NT2/D1 (cell line): Measurements from ENCODE around the gene APOD.

ENCODE experiments used
- DNase-seq: peaks from one replicate; pipeline ENCODE4 v3.0.0-alpha.2; 2011; ENCODE audit warnings: low read depth, low spot score
- H3K27me3 ChIP-seq: 2 replicates; pipeline ENCODE4 v1.6.0; 2011; ENCODE audit warnings: mild to moderate bottlenecking; ENCODE audit not compliant: insufficient read length, insufficient read depth
- H3K36me3 ChIP-seq: 2 replicates; pipeline ENCODE4 v1.6.1; 2011; ENCODE audit warnings: mild to moderate bottlenecking, low read length, mixed read lengths; ENCODE audit not compliant: insufficient read depth, insufficient read length
- H3K4me1 ChIP-seq: 2 replicates; pipeline ENCODE4 v1.5.1; 2011; ENCODE audit not compliant: insufficient read depth, insufficient read length
- H3K4me3 ChIP-seq: 2 replicates; pipeline ENCODE4 v1.5.1; 2011; ENCODE audit warnings: low read depth; ENCODE audit not compliant: insufficient read length
- H3K9ac ChIP-seq: 2 replicates; pipeline ENCODE4 v1.6.0; 2011; ENCODE audit warnings: low read depth; ENCODE audit not compliant: insufficient read length
- H3K9me3 ChIP-seq: 2 replicates; pipeline ENCODE4 v1.5.1; 2011; ENCODE audit warnings: mild to moderate bottlenecking, low read length; ENCODE audit not compliant: insufficient read depth
- SUZ12 ChIP-seq: IDR thresholded peaks from 2 replicates; pipeline ENCODE4 v1.6.1; 2011; ENCODE audit not compliant: insufficient read length, insufficient read depth; ENCODE audit errors: extremely low read depth
- YY1 ChIP-seq: IDR thresholded peaks from 2 replicates; pipeline ENCODE4 v1.6.1; 2011; ENCODE audit not compliant: insufficient read length, insufficient read depth
- ZNF274 ChIP-seq: IDR thresholded peaks from 2 replicates; pipeline ENCODE4 v1.6.1; 2011; ENCODE audit warnings: mild to moderate bottlenecking, low read depth, low read length

The APOD gene

DNA sequence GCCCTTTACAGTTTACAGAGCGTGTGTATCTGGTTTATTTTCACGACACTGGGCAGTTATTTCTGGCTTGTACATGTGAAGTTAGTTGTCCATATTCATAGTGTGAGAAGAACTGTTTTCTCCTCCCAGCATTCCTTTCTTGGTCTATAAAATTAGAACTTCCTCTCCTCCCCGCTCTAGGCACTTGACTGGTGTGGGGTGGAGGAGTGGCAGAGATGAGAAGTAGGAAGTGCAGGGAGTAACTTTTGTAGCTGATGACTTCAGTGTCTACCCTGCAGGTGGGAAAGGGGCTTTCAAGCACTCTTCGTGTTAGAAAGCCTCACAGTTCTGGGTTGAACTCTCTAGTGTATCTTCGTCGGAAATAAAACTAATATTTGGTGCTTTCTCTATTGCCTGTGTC, 13.4 kb downstream of the APOD start:
- Histone ChIP-seq H3K36me3 (no peaks in the 10 kb centered on the region), H3K9ac (no peak overlapping the region), H3K9me3 (0 out of 2 replicates have a peak, but pooled peaks cover 7% of the 10 kb centered on the region), H3K27me3 (no peaks in the 10 kb centered on the region), H3K4me1 (peaks cover 10% of the 10 kb centered on the region), H3K4me3 (no peak overlapping the region)
- TF ChIP-seq ZNF274: no peak
- TF ChIP-seq YY1: no peak
- no peak for TF ChIP-seq SUZ12
- DNase-seq: no peak

DNA sequence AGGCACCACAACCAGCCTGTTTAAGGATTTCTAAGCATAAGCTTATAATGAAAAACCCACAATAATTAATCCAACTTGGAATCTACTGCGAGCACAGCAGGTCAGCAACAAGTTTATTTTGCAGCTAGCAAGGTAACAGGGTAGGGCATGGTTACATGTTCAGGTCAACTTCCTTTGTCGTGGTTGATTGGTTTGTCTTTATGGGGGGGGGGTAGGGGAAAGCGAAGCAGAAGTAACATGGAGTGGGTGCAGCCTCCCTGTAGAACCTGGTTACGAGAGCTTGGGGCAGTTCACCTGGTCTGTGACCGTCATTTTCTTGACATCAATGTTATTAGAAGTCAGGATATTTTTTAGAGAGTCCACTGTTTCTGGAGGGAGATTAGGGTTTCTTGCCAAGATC, 15.1 kb downstream of the APOD start:
- Histone ChIP-seq H3K4me3 (no peak overlapping the region), H3K36me3 (no peaks in the 10 kb centered on the region), H3K4me1 (peaks cover 2% of the 10 kb centered on the region), H3K9ac (no peak overlapping the region), H3K9me3 (0 out of 2 replicates have a peak, but pooled peaks cover 3% of the 10 kb centered on the region), H3K27me3 (no peaks in the 10 kb centered on the region)
- TF ChIP-seq SUZ12 (no peak), YY1 (no peak), ZNF274 (no peak)
- DNase-seq: no peak

DNA sequence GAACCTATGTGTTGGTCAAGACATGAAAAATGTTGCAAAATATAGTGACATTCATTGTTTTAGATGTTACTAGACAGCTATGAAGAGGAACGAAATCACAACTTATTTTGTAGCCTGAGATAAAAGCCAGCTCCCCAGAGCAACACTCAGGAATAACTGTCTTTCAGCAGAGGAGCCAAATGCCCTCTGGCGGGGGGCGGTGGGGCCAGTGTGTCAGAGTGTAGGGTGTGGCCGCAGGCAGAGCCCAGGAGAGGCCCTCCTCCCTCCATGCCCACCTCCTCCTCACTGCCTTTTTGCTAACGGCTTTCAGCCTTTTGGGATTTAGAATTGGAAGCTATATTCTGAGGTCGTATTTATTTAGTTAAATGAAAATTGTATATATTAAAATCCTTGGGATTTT, 16.9 kb downstream of the APOD start:
- no peaks in the 10 kb centered on the region for H3K36me3 ChIP-seq
- no peak for DNase-seq
- no peaks in the 10 kb centered on the region for H3K27me3 ChIP-seq
- TF ChIP-seq YY1: no peak
- no peak for TF ChIP-seq ZNF274
- no peak for TF ChIP-seq SUZ12
- H3K9me3 ChIP-seq: no peaks in the 10 kb centered on the region
- no peak overlapping the region for H3K4me3 ChIP-seq
- H3K9ac ChIP-seq: no peak overlapping the region
- H3K4me1 ChIP-seq: no peaks in the 10 kb centered on the region

DNA sequence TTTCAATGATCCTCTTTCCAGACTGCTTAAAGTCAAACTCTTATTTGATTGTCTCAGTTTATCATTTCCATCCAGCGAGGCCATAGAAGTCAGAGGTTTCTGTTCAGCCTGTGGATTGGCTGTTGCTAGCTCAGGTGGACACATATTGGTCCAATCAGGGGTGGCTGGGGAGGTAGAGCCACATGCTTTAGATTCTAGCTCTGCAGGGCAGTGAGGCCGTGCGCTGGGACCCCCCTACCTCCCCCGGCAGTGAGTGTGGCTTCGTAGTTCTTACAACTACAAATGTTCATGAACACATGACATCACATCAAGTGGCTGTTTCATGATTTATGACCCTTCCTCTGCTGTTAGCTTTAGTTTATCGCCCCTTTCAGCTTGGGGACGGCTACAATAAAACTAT, 18.0 kb downstream of the APOD start:
- Histone ChIP-seq H3K9ac (no peak overlapping the region), H3K27me3 (no peaks in the 10 kb centered on the region), H3K36me3 (no peaks in the 10 kb centered on the region), H3K4me1 (no peaks in the 10 kb centered on the region), H3K4me3 (no peak overlapping the region), H3K9me3 (no peaks in the 10 kb centered on the region)
- TF ChIP-seq SUZ12 (no peak), YY1 (no peak), ZNF274 (no peak)
- DNase-seq: no peak

DNA sequence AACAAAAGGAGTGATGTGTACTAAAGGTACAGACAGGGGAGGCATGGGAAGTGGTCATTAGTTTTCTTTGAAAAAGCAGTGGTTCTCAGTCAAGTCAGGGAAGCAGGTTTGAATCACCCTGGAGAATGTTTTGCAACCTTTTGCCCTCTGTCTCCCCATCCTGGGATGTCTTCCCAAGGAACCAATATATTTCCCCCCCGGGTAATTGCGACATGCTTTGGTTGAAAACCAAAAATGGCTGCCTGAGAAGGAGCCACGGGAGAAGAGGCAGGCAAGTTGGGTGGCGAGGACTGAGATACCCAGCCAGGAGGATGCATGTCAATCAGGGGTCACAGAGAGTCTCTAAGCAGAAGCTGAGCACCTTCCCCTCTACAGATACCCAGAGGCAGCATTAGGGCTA, 20.4 kb downstream of the APOD start:
- Histone ChIP-seq H3K4me3 (no peak overlapping the region), H3K27me3 (no peaks in the 10 kb centered on the region), H3K36me3 (no peaks in the 10 kb centered on the region), H3K4me1 (no peaks in the 10 kb centered on the region), H3K9me3 (no peaks in the 10 kb centered on the region), H3K9ac (no peak overlapping the region)
- DNase-seq: no peak
- no peak for TF ChIP-seq SUZ12
- no peak for TF ChIP-seq YY1
- no peak for TF ChIP-seq ZNF274

DNA sequence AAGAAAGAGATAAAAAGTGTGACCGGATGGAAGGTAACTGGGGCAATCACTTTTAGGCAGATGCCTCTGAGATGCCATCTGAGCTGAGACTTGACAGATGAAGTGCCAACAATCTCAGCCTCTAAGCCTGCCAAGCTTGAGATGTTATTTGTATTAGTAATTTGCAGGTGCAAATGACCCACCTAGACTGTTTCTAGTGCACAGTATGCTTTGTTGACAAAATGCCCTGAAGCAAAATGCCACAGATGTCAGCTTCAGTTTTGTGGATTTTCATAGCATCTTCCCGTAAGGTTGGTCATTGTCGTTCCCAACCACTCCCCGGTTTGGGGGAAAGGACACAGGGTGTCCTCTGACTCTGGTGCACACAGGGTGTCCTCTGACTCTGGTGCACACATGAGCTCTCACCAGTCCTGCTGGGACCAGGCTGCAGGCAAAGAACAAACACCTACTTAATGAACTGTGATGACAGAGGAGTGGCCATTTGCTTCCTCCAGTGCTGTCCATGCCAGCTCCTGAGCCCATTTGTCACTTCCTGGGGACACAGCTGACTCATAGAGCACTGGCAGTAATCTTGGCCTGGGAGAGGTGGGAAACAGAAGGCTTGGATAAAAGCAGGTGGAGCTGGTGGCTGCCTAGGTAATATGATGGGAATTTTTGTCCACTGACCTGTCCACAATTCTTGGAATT, 23.9 kb downstream of the APOD start:
- H3K9ac ChIP-seq: no peak overlapping the region
- H3K4me1 ChIP-seq: no peaks in the 10 kb centered on the region
- no peak for DNase-seq
- no peaks in the 10 kb centered on the region for H3K36me3 ChIP-seq
- H3K4me3 ChIP-seq: no peak overlapping the region
- no peaks in the 10 kb centered on the region for H3K9me3 ChIP-seq
- H3K27me3 ChIP-seq: no peaks in the 10 kb centered on the region
- TF ChIP-seq YY1: no peak
- no peak for TF ChIP-seq ZNF274
- no peak for TF ChIP-seq SUZ12

DNA sequence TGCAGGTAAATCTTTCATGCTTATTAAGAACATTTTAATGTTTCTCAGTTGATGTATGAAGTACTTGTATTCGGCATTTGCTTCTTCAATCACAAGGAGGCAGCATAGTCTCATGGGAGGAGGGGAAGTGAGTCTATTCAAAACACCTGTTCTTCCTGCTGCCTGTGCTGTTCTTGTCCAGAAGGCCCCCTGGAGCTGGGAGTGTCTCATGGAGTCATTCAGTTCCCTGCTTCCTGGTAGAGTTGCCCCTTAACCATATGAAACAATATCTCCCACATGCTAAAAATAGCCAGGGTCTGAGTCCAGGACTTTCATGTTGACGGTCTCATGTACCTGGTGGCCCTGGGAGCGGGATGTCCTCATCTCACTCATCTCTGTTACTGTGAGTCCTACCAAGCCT, 25.1 kb downstream of the APOD start:
- Histone ChIP-seq H3K36me3 (no peaks in the 10 kb centered on the region), H3K4me1 (no peaks in the 10 kb centered on the region), H3K9ac (no peak overlapping the region), H3K27me3 (no peaks in the 10 kb centered on the region), H3K4me3 (no peak overlapping the region), H3K9me3 (no peaks in the 10 kb centered on the region)
- TF ChIP-seq SUZ12 (no peak), YY1 (no peak), ZNF274 (no peak)
- no peak for DNase-seq
